Activated CD8-positive, alpha-beta memory T cell treated with anti-CD3 and anti-CD28 coated beads for 1 hour (primary cell): ENCODE results near the gene CDH7.

ENCODE experiments used
- DNase-seq, 2 donors: peaks; one replicate each; pipeline ENCODE4 v3.0.0-alpha.2; 2020; ENCODE audit warnings: low read depth in 1 of 2; ENCODE audit errors: extremely low read depth in 1 of 2

CDH7 gene

DNA sequence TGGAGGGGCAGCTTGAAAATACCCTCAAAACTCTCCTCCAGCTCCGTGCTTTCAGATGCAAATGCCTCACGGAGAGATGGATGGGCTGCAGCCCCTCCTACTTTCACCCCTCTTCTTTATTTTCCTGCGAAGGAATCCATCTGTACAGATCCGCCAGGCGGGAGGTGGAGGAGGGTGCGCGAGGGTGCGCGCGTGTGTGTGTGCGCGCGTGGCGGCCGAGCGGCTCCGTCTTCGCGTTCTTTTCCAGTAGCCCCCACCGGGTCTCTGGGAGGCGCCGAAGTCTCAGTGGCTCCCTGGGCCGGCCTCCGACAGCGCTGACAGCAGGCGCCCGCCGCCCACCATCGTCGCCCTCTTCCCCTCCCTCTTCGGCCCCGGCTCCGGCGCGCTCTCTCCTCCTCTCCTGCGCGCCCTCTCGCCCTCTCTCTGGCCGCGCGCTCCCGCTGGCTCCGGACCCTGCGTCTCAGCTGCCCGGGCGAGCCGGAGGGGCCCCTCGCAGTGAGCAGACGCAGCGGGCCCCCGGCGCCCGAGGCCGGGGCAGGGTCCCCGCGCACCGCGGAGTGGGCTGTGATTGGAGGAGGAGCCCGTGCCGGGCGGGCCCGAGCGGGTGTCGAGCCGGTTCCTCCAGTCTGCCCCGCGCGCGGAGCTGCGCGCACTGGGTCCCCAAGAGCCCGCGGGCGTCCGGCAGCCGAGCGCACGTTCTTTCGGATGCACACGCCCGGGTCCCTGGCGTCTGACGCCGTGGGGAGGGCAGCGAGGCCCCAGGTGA lies at the start of gene CDH7:
Gene CDH7, plus strand, starts transcription at position 624 of the 766 bp plus-strand sequence. CDS start 11,831 bp downstream, outside the sequence.
- DNase-seq = no peak

DNA sequence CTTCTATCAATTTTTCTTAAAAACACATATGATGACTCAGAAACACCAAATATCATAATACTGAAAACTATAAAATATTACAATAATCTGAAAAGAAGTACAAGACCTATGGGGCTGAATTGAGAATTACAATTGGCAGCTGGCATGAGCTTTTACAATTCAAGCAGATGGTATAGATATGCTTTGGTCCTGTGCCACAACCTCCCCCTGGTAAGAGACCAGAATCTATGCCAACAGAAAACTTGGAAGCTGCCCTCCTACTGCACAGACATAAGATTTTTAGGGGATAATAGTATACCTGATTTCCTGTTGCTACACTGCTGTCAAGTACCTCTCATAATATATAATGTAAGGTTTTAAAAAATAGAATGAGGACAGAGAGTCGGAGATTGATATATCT lies 46.8 kb upstream of the CDH7 start:
- no peak for DNase-seq

GRCh38 chr18:65706646-65707045 lies 44.2 kb upstream of the CDH7 start:
- DNase-seq = no peak

GRCh38 chr18:65711493-65711892 lies 39.3 kb upstream of the CDH7 start:
- no peak for DNase-seq

DNA sequence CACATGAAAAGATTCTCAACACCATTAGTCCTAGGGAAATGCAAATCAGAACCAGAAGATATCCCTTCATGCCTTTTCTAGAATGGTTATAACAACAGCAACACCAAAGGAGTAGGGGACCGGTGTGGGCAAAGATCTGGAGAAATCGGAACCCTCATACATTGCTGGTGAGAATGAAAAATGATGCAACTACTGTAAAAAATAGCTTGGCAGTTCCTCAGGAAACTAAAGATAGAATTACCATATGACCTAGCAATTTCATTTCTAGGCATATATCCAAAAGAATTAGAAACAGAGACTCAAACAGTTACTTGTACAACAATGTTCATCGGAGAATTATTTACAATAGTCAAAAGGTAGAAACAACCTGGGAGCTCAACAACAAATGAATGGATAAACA lies 29.2 kb upstream of the CDH7 start:
- no peak for DNase-seq

GRCh38 chr18:65725251-65726050 lies 25.4 kb upstream of the CDH7 start:
- no peak for DNase-seq

GRCh38 chr18:65735155-65735554 lies 15.7 kb upstream of the CDH7 start:
- no peak for DNase-seq

DNA sequence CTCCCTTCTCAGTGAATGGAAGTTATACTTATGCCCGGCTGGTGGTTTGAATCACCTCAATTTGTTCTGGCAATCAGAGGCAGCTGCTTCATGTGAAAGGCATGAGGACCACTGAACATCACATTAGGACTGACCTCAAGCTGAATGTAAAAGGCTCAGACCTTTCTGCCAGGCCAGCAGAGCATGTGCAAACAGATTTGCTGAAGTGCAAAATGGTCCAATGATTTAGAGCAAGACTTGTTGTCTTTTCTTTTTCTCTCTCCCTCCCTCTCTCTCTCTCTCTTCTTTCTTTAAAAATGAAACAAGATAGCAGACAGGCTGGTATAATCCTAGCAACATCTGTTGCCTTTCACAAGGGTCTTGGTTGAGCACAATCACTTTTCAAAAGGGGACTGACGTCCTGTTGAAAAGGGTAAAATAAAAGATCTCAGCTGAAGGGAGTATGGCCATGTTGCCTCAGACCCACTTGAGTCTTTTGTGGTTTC lies 13.3 kb upstream of the CDH7 start:
- no peak for DNase-seq

DNA sequence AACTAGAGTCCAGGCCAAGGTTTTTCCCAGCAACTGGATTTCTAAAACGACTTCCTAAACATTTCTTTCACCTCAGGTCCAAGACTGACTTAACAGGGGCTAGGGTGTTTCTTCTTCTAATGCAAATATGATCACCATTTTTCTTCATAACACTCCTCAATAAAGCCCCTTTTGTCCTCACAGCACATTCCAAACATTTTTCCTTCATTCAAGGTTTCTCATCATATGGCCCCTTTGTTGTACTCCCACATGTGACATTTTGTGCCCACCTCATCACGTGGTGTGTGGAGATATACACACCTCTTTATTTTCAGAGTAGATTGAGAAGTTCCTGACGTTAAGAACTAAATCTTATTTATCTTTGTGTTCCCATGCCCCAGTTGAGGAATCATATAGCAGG lies 3.9 kb upstream of the CDH7 start:
- DNase-seq = no peak

DNA sequence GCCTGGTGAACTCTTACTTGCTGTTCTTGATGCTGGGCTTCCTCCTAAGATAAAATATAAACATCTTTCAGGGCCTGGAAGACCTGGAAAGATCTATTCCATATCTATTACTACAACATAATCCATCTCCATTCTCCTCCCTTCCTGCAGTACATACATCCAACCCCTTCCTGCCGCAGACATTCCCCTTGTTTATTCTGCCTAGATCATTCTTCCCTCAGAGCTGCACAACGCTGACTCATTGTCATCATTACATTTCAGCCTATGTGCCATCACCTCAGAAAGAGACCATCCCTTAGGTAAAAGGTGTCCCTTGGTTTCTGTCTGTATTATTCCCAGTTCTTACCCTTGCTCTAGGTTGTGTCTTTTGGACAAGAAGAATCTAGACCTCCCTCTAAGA lies 2.5 kb upstream of the CDH7 start:
- DNase-seq = no peak

GRCh38 chr18:65749841-65750240 lies 971 bp upstream of the CDH7 start:
- DNase-seq = no peak

- no peak for DNase-seq
These were observed 608 bp downstream of the CDH7 start for GRCh38 chr18:65751155-65752085.

- DNase-seq = no peak
These were observed 2.0 kb downstream of the CDH7 start for GRCh38 chr18:65752625-65753325.

GRCh38 chr18:65753520-65753919 lies 2.7 kb downstream of the CDH7 start:
- no peak for DNase-seq

DNA sequence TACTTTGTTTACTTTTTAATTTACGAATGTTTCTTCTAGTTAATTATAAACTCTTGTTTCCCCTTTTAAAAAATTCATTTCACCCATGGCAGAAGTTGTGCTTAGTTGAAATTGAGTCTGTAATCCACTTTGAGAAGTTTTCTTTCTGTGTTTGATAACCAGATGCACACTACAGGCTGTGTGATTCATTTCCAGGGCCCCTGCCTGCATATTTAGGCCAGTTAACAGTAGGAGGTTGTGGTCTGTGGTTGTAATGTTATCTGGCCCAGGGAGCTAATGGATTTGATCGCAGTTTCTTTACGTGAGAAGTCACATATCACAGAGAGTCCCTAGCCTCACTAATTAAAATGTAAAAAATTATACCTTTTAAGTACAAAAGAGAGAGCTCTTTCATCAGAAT lies 3.3 kb downstream of the CDH7 start:
- DNase-seq = no peak

- DNase-seq = no peak
These were observed 4.8 kb downstream of the CDH7 start for GRCh38 chr18:65755616-65756015.

- DNase-seq = no peak
These were observed 9.6 kb downstream of the CDH7 start for GRCh38 chr18:65760457-65760856.

- no peak for DNase-seq
These were observed 11.0 kb downstream of the CDH7 start for GRCh38 chr18:65761636-65762295.

DNA sequence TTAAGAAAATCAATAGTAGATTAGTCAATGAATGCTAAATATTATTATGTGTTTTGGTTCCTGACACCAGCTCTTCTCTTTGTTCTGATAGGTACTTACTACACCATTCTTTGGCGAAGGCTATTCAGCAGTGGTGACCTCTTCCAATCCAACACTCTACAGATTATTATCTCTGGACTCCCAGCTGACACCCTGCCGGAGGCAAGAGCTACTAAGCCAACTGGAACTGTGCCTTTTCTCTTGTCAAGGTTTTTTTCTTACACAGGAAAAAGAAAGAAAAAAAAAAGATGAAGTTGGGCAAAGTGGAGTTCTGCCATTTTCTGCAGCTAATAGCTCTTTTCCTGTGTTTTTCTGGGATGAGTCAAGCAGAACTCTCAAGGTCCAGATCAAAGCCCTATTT lies 11.7 kb downstream of the CDH7 start:
- DNase-seq = no peak

DNA sequence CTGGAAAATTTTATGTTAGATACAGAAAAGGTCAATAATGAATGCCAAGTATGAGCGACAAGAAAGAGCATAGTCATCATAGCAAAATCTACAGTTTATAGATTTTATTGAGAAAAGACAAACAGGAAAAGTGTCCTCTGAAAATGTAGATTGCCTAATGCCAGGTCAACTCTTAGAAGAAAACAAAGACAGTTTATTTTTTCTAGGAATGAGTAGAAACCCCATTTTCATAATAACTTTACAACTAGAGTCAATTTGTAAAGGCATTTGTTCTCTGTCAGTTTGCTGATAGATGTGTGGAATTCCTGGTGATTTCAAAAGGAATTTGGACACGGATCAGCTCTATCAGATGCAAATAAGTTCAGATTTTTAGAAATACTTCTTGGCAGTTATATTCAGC lies 16.6 kb downstream of the CDH7 start:
- no peak for DNase-seq
